Uterus (tissue), 2 donors: ENCODE measurements around the gene FBLIM1.

Source experiments
- CTCF ChIP-seq, 4 experiments: fragments of 200-600 bp in 2 of 4; fragments of 450-650 bp in 2 of 4; sonication (generic) in 2 of 4; IDR thresholded peaks; one replicate each; pipeline ENCODE4 v1.5.1; 2016 to 2019; ENCODE audit warnings: antibody characterized with exemption in 4 of 4, mild to moderate bottlenecking in 2 of 4, moderate library complexity in 1 of 4
- POLR2A ChIP-seq, 2 donors: fragments of 450-650 bp; IDR thresholded peaks; one replicate each; pipeline ENCODE4 v1.6.1; 2016; ENCODE audit warnings: antibody characterized with exemption in 2 of 2, mild to moderate bottlenecking in 1 of 2, moderate library complexity in 1 of 2

DNA sequence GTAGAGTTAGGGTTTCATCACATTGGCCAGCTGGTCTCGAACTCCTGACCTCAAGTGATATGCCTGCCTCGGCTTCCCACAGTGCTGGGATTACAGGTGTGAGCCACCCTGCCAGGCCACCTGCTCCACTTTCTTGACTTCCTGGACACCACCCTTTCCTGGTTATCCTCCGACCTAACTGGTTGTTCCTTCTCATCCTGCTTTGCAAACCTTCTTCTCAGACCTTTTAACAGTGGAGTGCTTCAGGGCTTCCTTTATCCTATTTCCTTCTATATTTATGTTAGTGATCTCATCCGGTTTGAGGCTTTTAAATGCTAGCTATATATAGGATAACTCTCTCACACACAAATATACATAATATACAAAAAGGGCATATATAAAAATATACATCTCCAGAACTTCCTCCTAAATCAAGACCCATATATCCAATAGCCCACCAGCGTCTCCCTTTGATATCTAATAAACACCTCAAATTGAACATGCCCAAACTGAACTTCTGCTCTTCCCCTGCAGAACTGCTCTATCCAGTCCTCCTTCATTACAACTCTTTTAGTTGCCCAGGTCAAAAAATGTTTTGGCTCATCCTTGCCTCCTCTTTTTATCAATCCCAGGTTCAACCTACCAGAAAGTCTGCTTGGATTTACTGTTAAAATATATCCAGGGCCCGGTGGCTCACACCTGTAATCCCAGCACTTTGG lies 68.4 kb downstream of the FBLIM1 start:
- TF ChIP-seq CTCF (IDR thresholded peaks at IDR 0.05) (no peak), POLR2A (IDR thresholded peaks at IDR 0.05) (no peak)
